ENCODE measurements around the gene SNX25.

DNA sequence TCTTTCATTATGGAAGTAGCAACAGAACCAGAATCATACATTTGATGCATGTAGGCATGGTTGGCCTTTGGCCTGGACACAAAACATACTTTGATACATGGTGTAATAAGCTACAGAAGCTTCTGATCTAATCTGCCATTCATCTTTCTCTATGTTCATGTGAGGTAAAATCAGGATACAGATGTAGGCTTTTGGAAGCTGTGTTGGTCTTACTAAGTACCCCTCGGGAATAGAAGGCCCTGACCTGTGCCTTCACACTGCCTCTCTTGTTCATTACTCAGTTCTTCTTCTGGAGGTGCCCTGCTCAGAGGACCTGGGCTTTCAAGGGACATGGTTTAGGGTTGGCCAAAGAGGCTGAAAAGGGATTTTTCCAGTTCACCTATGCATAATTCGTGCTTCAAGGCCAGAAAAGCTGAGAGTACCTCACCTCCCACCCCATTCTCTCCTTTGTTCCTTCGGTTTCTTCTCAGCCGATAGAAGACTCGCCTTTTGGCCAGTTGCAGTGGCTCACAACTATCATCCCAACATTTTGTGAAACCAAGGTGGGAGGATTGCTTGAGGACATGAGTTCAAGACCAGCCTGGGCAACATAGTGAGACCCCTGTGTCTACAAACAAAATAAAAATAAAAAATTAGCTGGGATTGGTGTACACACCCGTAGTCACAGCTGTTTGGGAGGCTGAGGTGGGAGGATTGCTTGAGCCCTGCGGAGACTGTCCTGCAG lies 25.9 kb downstream of the SNX25 start:
- no peak; the same call in 1 of the 2 replicates for TF ChIP-seq GATA2 (IDR thresholded peaks at IDR 0.05; ENCODE audit: low read depth, low read length)
- no peak for TF ChIP-seq GATA3 (IDR thresholded peaks at IDR 0.05; ENCODE audit: low read depth, low read length)
